NCI-H2227 (cell line): Measurements from ENCODE around the gene EIF4G1.

ENCODE experiments used
- DNase-seq: peaks from one replicate; lab custom pipeline; 2025; ENCODE audit not compliant: unreplicated experiment; lab: John Stamatoyannopoulos, UW

EIF4G1 gene

GRCh38 chr3:184300378-184300720, 14.1 kb upstream of the EIF4G1 start:
- DNase-seq: no peak

- DNase-seq: peak; percentile 11
Measured at GRCh38 chr3:184305577-184305976, 8.8 kb upstream of the EIF4G1 start.

- DNase-seq: no peak
Measured at GRCh38 chr3:184306341-184306972, 7.9 kb upstream of the EIF4G1 start.

GRCh38 chr3:184307915-184308314, 6.5 kb upstream of the EIF4G1 start:
- no peak for DNase-seq

GRCh38 chr3:184308744-184309143, 5.7 kb upstream of the EIF4G1 start:
- DNase-seq: no peak

- no peak for DNase-seq
Measured at GRCh38 chr3:184311633-184312032, 2.8 kb upstream of the EIF4G1 start.

- peak; percentile 77 for DNase-seq
Measured at GRCh38 chr3:184314700-184315542, 515 bp downstream of the EIF4G1 start.

- no peak for DNase-seq
Measured at GRCh38 chr3:184315543-184315867, 1.1 kb downstream of the EIF4G1 start.

- DNase-seq: no peak
Measured at GRCh38 chr3:184315871-184316661, 1.7 kb downstream of the EIF4G1 start.

GRCh38 chr3:184316792-184317191, 2.4 kb downstream of the EIF4G1 start:
- no peak for DNase-seq

- no peak for DNase-seq
Measured at GRCh38 chr3:184317201-184317600, 2.8 kb downstream of the EIF4G1 start.

GRCh38 chr3:184320104-184320445, 5.7 kb downstream of the EIF4G1 start:
- DNase-seq: no peak

GRCh38 chr3:184321666-184322065, 7.3 kb downstream of the EIF4G1 start:
- DNase-seq: no peak

GRCh38 chr3:184322731-184323487, 8.5 kb downstream of the EIF4G1 start:
- DNase-seq: no peak

GRCh38 chr3:184323696-184324095, 9.3 kb downstream of the EIF4G1 start:
- DNase-seq: no peak

GRCh38 chr3:184325269-184325668, 10.9 kb downstream of the EIF4G1 start:
- no peak for DNase-seq

GRCh38 chr3:184325715-184326369, 11.4 kb downstream of the EIF4G1 start:
- no peak for DNase-seq

GRCh38 chr3:184327171-184327570, 12.8 kb downstream of the EIF4G1 start:
- DNase-seq: no peak

GRCh38 chr3:184328516-184328915, 14.1 kb downstream of the EIF4G1 start:
- no peak for DNase-seq

GRCh38 chr3:184332370-184333090, 18.1 kb downstream of the EIF4G1 start:
- no peak for DNase-seq
